Measurements from ENCODE around the gene TOMM20. TPM values are rescaled to one million over a fixed set of nuclear protein-coding genes. Genes with fewer than 3 reads are reported as not detected.

The TOMM20 gene
- total and polyA plus RNA-seq, 2 donors (not counting 1 experiment from before 2014, with no cell fraction given), result 85.5 to 111 TPM

DNA sequence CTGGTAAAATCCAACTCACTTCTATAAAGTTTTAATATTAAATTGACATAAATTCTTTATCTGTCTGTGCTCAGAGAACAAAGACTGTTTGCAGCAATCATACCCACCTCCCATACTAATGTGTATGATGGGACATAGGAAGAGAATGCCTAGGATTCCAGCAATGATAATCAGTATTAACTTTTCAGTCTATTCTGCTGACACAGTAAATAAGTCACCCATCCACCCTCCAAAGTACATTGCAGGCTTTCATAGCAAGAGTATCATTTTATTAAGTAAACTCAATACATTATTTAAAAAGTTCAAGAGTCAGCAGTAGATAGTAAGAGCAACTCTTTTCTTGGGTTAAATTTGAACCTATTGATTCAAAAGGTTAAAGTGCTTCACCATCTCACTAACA is 23.6 kb upstream of the TOMM20 start:
- peaks cover under 1% of the 10 kb centered on the region for H3K79me2 ChIP-seq (ENCODE audit: control insufficient read depth, insufficient read depth, low read length)
- H4K20me1 ChIP-seq (ENCODE audit: control insufficient read depth, extremely low read depth, insufficient read depth, low read length), result no peaks in the 10 kb centered on the region
- DNase-seq (ENCODE audit: low read depth in 2 of 2), result no peak
- H3K4me2 ChIP-seq (ENCODE audit: extremely low read depth, insufficient read depth, low read length), result no peak overlapping the region
- no peak overlapping the region for H3K9ac ChIP-seq (ENCODE audit: insufficient read depth, low read length)
- no peak overlapping the region for H3K27ac ChIP-seq (ENCODE audit: insufficient read depth, low read length)
- no peaks in the 10 kb centered on the region for H3K4me1 ChIP-seq (ENCODE audit: control insufficient read depth, extremely low read depth, insufficient read depth, low read length)
- no peak for TF ChIP-seq EZH2 (IDR thresholded peaks at IDR 0.05; ENCODE audit: low read length, missing control alignments)
- TF ChIP-seq, protein P1, sequence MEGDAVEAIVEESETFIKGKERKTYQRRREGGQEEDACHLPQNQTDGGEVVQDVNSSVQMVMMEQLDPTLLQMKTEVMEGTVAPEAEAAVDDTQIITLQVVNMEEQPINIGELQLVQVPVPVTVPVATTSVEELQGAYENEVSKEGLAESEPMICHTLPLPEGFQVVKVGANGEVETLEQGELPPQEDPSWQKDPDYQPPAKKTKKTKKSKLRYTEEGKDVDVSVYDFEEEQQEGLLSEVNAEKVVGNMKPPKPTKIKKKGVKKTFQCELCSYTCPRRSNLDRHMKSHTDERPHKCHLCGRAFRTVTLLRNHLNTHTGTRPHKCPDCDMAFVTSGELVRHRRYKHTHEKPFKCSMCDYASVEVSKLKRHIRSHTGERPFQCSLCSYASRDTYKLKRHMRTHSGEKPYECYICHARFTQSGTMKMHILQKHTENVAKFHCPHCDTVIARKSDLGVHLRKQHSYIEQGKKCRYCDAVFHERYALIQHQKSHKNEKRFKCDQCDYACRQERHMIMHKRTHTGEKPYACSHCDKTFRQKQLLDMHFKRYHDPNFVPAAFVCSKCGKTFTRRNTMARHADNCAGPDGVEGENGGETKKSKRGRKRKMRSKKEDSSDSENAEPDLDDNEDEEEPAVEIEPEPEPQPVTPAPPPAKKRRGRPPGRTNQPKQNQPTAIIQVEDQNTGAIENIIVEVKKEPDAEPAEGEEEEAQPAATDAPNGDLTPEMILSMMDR (conservative IDR thresholded peaks at IDR 0.05 in 1 of 2, IDR thresholded peaks at IDR 0.05 in 1 of 2; ENCODE audit: low read depth in 1 of 2, low read length in 2 of 2), result no peak
- no peak overlapping the region for H2AFZ ChIP-seq (ENCODE audit: low read length)
- no peaks in the 10 kb centered on the region for H3K9me3 ChIP-seq (ENCODE audit: control insufficient read depth, insufficient read depth, low read depth, low read length)
- H3K36me3 ChIP-seq (ENCODE audit: control insufficient read depth, insufficient read depth, low read length), result peaks cover 10% of the 10 kb centered on the region
- H3K4me3 ChIP-seq (replicated peaks in 1 of 4; ENCODE audit: control extremely low read depth in 1 of 4, insufficient read depth in 1 of 4, low read depth in 3 of 4, low read length in 4 of 4), result no peak overlapping the region
- H3K27me3 ChIP-seq (ENCODE audit: control insufficient read depth, insufficient read depth, low read length), result no peaks in the 10 kb centered on the region

- H3K4me3 ChIP-seq (replicated peaks in 1 of 4; ENCODE audit: control extremely low read depth in 1 of 4, insufficient read depth in 1 of 4, low read depth in 3 of 4, low read length in 4 of 4), result no peak overlapping the region
- no peak for DNase-seq (ENCODE audit: low read depth in 2 of 2)
- no peak overlapping the region for H3K4me2 ChIP-seq (ENCODE audit: extremely low read depth, insufficient read depth, low read length)
- H3K9me3 ChIP-seq (ENCODE audit: control insufficient read depth, insufficient read depth, low read depth, low read length), result no peaks in the 10 kb centered on the region
- H3K9ac ChIP-seq (ENCODE audit: insufficient read depth, low read length), result no peak overlapping the region
- no peak overlapping the region for H2AFZ ChIP-seq (ENCODE audit: low read length)
- no peaks in the 10 kb centered on the region for H3K4me1 ChIP-seq (ENCODE audit: control insufficient read depth, extremely low read depth, insufficient read depth, low read length)
- no peaks in the 10 kb centered on the region for H3K27me3 ChIP-seq (ENCODE audit: control insufficient read depth, insufficient read depth, low read length)
- TF ChIP-seq, protein P1 (conservative IDR thresholded peaks at IDR 0.05 in 1 of 2, IDR thresholded peaks at IDR 0.05 in 1 of 2; ENCODE audit: low read depth in 1 of 2, low read length in 2 of 2), result no peak
- TF ChIP-seq EZH2 (IDR thresholded peaks at IDR 0.05; ENCODE audit: low read length, missing control alignments), result no peak
- no peak overlapping the region for H3K27ac ChIP-seq (ENCODE audit: insufficient read depth, low read length)
- no peaks in the 10 kb centered on the region for H4K20me1 ChIP-seq (ENCODE audit: control insufficient read depth, extremely low read depth, insufficient read depth, low read length)
- H3K79me2 ChIP-seq (ENCODE audit: control insufficient read depth, insufficient read depth, low read length), result no peaks in the 10 kb centered on the region
- peaks cover 11% of the 10 kb centered on the region for H3K36me3 ChIP-seq (ENCODE audit: control insufficient read depth, insufficient read depth, low read length)
Observed at GRCh38 chr1:235151033-235151432, 22.4 kb upstream of the TOMM20 start.

DNA sequence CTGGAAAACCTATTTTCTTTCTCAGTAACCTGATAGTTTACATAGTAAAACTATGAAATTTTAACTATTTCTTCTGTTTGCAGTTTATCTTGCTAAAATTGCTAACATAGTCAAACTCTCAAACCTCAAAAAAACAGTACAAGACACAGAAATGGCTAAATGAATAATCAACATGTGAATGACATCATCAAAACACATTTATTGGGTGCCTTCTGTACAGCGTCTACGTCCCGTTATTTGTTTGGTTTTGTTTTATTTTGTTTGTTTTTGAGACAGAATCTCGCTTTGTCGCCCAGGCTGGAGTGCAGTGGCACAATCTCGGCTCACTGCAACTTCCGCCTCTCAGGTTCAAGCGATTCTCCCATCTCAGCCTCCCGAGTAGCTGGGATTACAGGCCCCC is 21.2 kb upstream of the TOMM20 start:
- Histone ChIP-seq H3K9me3 (ENCODE audit: control insufficient read depth, insufficient read depth, low read depth, low read length) (no peaks in the 10 kb centered on the region), H3K4me2 (ENCODE audit: extremely low read depth, insufficient read depth, low read length) (no peak overlapping the region), H4K20me1 (ENCODE audit: control insufficient read depth, extremely low read depth, insufficient read depth, low read length) (no peaks in the 10 kb centered on the region), H3K9ac (ENCODE audit: insufficient read depth, low read length) (no peak overlapping the region), H3K4me3 (replicated peaks in 1 of 4; ENCODE audit: control extremely low read depth in 1 of 4, insufficient read depth in 1 of 4, low read depth in 3 of 4, low read length in 4 of 4) (no peak overlapping the region), H3K27me3 (ENCODE audit: control insufficient read depth, insufficient read depth, low read length) (no peaks in the 10 kb centered on the region), H3K79me2 (ENCODE audit: control insufficient read depth, insufficient read depth, low read length) (no peaks in the 10 kb centered on the region), H3K36me3 (ENCODE audit: control insufficient read depth, insufficient read depth, low read length) (peaks cover 12% of the 10 kb centered on the region), H3K27ac (ENCODE audit: insufficient read depth, low read length) (no peak overlapping the region), H3K4me1 (ENCODE audit: control insufficient read depth, extremely low read depth, insufficient read depth, low read length) (no peaks in the 10 kb centered on the region), H2AFZ (ENCODE audit: low read length) (no peak overlapping the region)
- no peak for DNase-seq (ENCODE audit: low read depth in 2 of 2)
- TF ChIP-seq, protein P1 (conservative IDR thresholded peaks at IDR 0.05 in 1 of 2, IDR thresholded peaks at IDR 0.05 in 1 of 2; ENCODE audit: low read depth in 1 of 2, low read length in 2 of 2), result no peak
